Colonic mucosa (tissue), 4 donors: ENCODE data around the gene FAM13A. TPM values are rescaled to one million over a fixed set of nuclear protein-coding genes. Genes with fewer than 3 reads are reported as not detected.

ENCODE experiments used
- DNase-seq: peaks from one replicate; pipeline ENCODE4 v3.0.0-alpha.2; 2020
- H3K27ac ChIP-seq: fragments of 200-600 bp; one replicate; pipeline ENCODE4 v1.8.0; 2021
- H3K27me3 ChIP-seq: fragments of 200-600 bp; one replicate; pipeline ENCODE4 v1.8.0; 2021
- H3K36me3 ChIP-seq: fragments of 200-600 bp; one replicate; pipeline ENCODE4 v1.8.0; 2021
- H3K4me1 ChIP-seq: fragments of 200-600 bp; one replicate; pipeline ENCODE4 v1.8.0; 2021; ENCODE audit warnings: mild to moderate bottlenecking
- H3K4me3 ChIP-seq: fragments of 200-600 bp; one replicate; pipeline ENCODE4 v1.8.0; 2021
- H3K9ac ChIP-seq, 2 donors: one replicate each; pipeline ENCODE4 v1.7.0; 2013; ENCODE audit warnings: control low read depth in 2 of 2, low read depth in 2 of 2, low read length in 2 of 2
- H3K9me3 ChIP-seq: fragments of 200-600 bp; one replicate; pipeline ENCODE4 v1.8.0; 2021
- CTCF ChIP-seq: fragments of 200-600 bp; IDR thresholded peaks from one replicate; pipeline ENCODE4 v1.8.0; 2022; ENCODE audit warnings: antibody characterized with exemption, mild to moderate bottlenecking
- intact Hi-C: fragments of 100-400 bp; cut with DNase I; formaldehyde crosslinking; loops from one replicate; pipeline ENCODE4 v1.14.1; 2022
- total RNA-seq, 2 donors: library from RNA; stranded (reverse); fragmentation: NEBNext Ultra II Directional in 1 of 2; extraction: Animal tissue kit (Norgen Biotek cat#: 25700) in 1 of 2; gene quantifications; one replicate each; pipeline ENCODE4 v1.2.1, GENCODE V29; 2021
- donor health status: healthy.
- donor health status: DM: no; HTN: no; CAD: no.
- donor health status: DM: no; HTN: no; CAD: no.

The FAM13A gene
- total RNA-seq, 2 donors from 2014 or later = 34.0 to 248 TPM

- Histone ChIP-seq H3K9me3 (no peaks in the 10 kb centered on the region), H3K4me1 (no peaks in the 10 kb centered on the region), H3K27me3 (no peaks in the 10 kb centered on the region), H3K4me3 (no peak overlapping the region), H3K9ac (no peak overlapping the region), H3K36me3 (no peaks in the 10 kb centered on the region), H3K27ac (no peak overlapping the region)
- no peak for DNase-seq
- intact Hi-C loops = no loop called here
- no peak for TF ChIP-seq CTCF
Measured at GRCh38 chr4:88812420-88812819, 244.6 kb downstream of the FAM13A start.

- DNase-seq = no peak
- Histone ChIP-seq H3K27me3 (no peaks in the 10 kb centered on the region), H3K36me3 (no peaks in the 10 kb centered on the region), H3K9ac (no peak overlapping the region), H3K4me1 (no peaks in the 10 kb centered on the region), H3K9me3 (no peaks in the 10 kb centered on the region), H3K4me3 (no peak overlapping the region), H3K27ac (no peak overlapping the region)
- TF ChIP-seq CTCF = no peak
- intact Hi-C loops = no loop called here
Measured at GRCh38 chr4:88811904-88812303, 245.1 kb downstream of the FAM13A start.

- intact Hi-C loops = no loop called here
- Histone ChIP-seq H3K27me3 (no peaks in the 10 kb centered on the region), H3K27ac (no peak overlapping the region), H3K36me3 (no peaks in the 10 kb centered on the region), H3K4me1 (peaks cover 4% of the 10 kb centered on the region), H3K4me3 (no peak overlapping the region), H3K9me3 (no peaks in the 10 kb centered on the region), H3K9ac (no peak overlapping the region)
- no peak for DNase-seq
- TF ChIP-seq CTCF = no peak
Measured at GRCh38 chr4:88810325-88810724, 246.7 kb downstream of the FAM13A start.

DNA sequence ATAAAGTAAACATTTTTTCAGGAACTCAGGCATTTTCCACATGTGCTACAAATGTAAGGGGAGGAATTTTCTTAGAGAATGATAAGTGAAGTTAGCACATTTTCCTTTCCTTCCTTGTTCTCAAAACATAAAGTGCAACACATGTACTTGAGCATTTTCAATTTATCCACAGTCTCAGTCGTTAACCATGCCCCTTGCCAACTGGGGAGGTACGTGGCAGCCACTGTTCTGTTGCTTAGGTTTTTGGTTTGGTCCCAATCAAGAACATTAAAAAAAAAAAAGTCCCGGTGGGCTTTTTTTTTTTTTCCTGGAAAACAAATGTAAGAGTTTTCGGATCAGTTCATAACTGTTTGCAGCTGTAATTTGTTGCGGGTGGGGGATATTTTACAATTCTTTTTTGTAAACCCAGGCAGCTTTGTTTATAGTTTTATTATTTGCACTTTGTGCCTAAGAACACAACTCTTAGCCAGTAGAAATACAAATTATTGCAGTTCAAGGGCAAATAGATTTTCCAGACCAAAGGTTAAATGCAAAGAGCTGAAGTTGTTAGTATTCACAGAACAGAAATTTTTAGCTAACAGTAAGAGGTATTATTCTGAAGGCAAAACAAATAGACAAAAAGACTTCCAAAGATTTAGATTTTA lies 247.3 kb downstream of the FAM13A start:
- Histone ChIP-seq H3K9ac (no peak overlapping the region), H3K36me3 (no peaks in the 10 kb centered on the region), H3K4me3 (no peak overlapping the region), H3K27me3 (no peaks in the 10 kb centered on the region), H3K9me3 (no peaks in the 10 kb centered on the region), H3K4me1 (peaks cover 6% of the 10 kb centered on the region), H3K27ac (no peak overlapping the region)
- no peak for DNase-seq
- TF ChIP-seq CTCF = no peak
- intact Hi-C loops = no loop called here

GRCh38 chr4:88809101-88809500 lies 247.9 kb downstream of the FAM13A start:
- Histone ChIP-seq H3K36me3 (no peaks in the 10 kb centered on the region), H3K4me3 (no peak overlapping the region), H3K27ac (no peak overlapping the region), H3K4me1 (peaks cover 12% of the 10 kb centered on the region), H3K9me3 (no peaks in the 10 kb centered on the region), H3K27me3 (no peaks in the 10 kb centered on the region), H3K9ac (no peak overlapping the region)
- no peak for TF ChIP-seq CTCF
- no peak for DNase-seq
- intact Hi-C loops = no loop called here
